ENCODE data around the gene TASP1. TPM values are rescaled to one million over a fixed set of nuclear protein-coding genes. Genes with fewer than 3 reads are reported as not detected.

The TASP1 gene
- total and polyA plus RNA-seq, 2 donors = 19.9 to 23.3 TPM

DNA sequence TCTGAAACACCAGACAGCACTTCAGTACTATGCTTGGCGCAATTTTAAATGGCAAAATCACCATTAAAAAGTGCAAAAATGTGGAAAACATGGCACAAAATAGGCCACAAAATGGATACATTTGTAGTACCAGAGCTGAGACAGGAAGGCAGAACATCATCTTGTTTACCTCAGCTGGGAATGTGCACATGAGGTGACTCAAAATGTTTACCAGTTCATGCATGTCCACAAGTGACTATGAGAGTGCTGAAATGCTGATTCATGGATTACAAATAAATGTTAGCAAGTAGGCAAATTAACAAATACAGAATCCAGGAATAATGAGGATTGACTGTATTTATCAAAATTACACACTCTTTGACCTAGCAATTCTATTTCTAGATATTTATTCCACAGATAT, 216.1 kb downstream of the TASP1 start:
- 97% methylated on average over 1 of the region's 1 CpG for WGBS
- Histone ChIP-seq H3K4me1 (ENCODE audit: control insufficient read depth in 2 of 2, insufficient read depth in 2 of 2, low read length in 2 of 2) (no peaks in the 10 kb centered on the region), H3K4me3 (ENCODE audit: low read length in 2 of 2) (no peak overlapping the region), H3K36me3 (ENCODE audit: control insufficient read depth in 2 of 2, insufficient read depth in 2 of 2, low read length in 1 of 2) (no peaks in the 10 kb centered on the region), H3K27me3 (ENCODE audit: control insufficient read depth in 2 of 2, insufficient read depth in 1 of 2, low read length in 1 of 2) (no peaks in the 10 kb centered on the region), H3K27ac (ENCODE audit: low read depth in 1 of 2, low read length in 1 of 2) (no peak overlapping the region), H3K9me3 (ENCODE audit: control insufficient read depth in 2 of 2, insufficient read depth in 1 of 2, low read length in 1 of 2) (no peaks in the 10 kb centered on the region)
- no peak for DNase-seq (ENCODE audit: low read depth in 6 of 9, low spot score in 9 of 9)

DNA sequence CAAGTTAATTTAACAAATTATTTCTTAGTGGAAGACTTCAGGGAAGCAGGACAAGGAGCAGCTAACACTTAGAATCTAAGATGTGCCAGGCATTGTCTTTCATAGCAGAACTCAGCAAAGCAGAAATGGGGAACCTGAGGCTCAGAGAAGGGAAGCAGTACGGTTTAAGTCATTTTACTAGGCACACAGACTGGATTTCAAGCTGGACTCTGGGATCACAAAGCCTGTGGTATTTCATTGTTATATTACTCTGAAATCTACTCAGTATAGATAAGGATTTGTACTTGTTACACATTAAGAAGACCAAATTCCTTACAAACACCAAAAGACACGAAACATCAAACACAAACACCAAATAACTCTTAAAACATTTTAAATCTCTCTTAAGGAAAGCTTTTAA, 218.1 kb downstream of the TASP1 start:
- H3K36me3 ChIP-seq (ENCODE audit: control insufficient read depth in 2 of 2, insufficient read depth in 2 of 2, low read length in 1 of 2) = peaks cover 6 to 9% of the 10 kb centered on the region in 2 donors
- no peak overlapping the region for H3K4me3 ChIP-seq (ENCODE audit: low read length in 2 of 2)
- H3K27ac ChIP-seq (ENCODE audit: low read depth in 1 of 2, low read length in 1 of 2) = no peak overlapping the region
- 95% methylated on average over 2 of the region's 2 CpGs for WGBS
- no peaks in the 10 kb centered on the region for H3K27me3 ChIP-seq (ENCODE audit: control insufficient read depth in 2 of 2, insufficient read depth in 1 of 2, low read length in 1 of 2)
- H3K9me3 ChIP-seq (ENCODE audit: control insufficient read depth in 2 of 2, insufficient read depth in 1 of 2, low read length in 1 of 2) = no peaks in the 10 kb centered on the region
- no peaks in the 10 kb centered on the region for H3K4me1 ChIP-seq (ENCODE audit: control insufficient read depth in 2 of 2, insufficient read depth in 2 of 2, low read length in 2 of 2)
- DNase-seq (ENCODE audit: low read depth in 6 of 9, low spot score in 9 of 9) = no peak

DNA sequence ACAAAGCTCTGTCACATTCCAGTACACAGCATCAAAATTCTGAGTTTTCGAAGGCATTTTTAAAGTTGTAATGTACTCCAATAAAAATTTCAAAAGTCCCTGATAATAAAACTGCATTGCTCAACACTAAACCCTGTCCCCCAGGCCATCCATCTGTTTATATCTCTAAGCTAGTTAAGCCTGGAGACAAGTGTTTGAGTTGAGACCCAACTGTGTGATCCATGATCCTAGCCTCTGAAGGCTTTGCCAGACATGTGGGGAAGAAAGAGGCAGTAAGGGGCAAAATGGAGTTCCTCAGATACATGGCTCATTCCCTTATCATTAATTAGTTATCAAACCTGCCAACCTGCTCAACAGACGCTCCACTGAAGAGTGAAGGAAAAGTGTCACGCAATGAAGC, 219.3 kb downstream of the TASP1 start:
- no peaks in the 10 kb centered on the region for H3K4me1 ChIP-seq (ENCODE audit: control insufficient read depth in 2 of 2, insufficient read depth in 2 of 2, low read length in 2 of 2)
- H3K9me3 ChIP-seq (ENCODE audit: control insufficient read depth in 2 of 2, insufficient read depth in 1 of 2, low read length in 1 of 2) = no peaks in the 10 kb centered on the region
- H3K27ac ChIP-seq (ENCODE audit: low read depth in 1 of 2, low read length in 1 of 2) = no peak overlapping the region
- no peak for DNase-seq (ENCODE audit: low read depth in 6 of 9, low spot score in 9 of 9)
- no peaks in the 10 kb centered on the region for H3K27me3 ChIP-seq (ENCODE audit: control insufficient read depth in 2 of 2, insufficient read depth in 1 of 2, low read length in 1 of 2)
- H3K4me3 ChIP-seq (ENCODE audit: low read length in 2 of 2) = no peak overlapping the region
- peaks cover 6 to 9% of the 10 kb centered on the region in 2 donors for H3K36me3 ChIP-seq (ENCODE audit: control insufficient read depth in 2 of 2, insufficient read depth in 2 of 2, low read length in 1 of 2)
- 98% methylated on average over 3 of the region's 3 CpGs for whole genome bisulfite sequencing

DNA sequence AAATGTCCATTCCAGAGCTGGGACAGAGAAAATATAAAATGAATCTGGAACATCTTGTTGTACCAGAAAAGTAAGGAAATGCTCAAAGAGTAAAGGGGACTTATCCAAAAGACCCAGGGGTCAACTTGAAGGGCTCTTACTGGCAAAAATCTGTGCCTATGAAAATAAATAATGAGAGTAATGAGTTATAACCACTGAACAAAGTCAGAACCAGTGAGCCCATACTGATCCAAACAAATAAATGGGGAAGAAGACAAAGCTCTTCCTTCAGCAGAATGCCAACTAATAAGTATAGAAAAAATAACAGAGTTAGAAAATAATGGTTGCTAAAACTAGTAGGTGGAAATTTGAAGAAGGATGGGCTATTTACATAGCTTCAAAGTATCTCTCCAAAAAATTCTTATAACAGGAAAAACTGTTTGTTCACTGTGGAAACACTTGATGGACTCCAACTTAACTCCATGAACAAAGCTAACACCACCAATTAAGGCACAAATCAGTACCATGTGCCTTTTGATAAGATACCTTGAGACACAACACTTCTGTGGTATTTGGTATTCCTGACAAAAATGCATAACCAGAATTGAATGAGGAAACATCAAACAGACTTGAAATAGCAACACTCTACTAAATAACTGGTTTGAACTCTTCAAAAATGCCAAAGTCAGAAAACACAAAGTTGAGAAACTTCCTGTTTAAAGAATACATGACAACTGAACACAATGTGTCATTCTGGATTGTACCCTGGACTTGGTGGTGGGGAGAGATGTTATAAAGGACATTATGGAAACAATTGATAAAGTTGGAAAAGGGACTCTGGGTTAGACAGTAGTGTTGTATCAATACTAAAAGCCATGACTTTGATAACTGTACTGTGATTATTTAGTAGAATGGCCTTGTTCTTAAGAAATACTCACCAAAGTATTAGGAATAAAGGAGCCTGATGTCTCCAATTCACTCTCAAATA, 220.2 kb downstream of the TASP1 start:
- H3K36me3 ChIP-seq (ENCODE audit: control insufficient read depth in 2 of 2, insufficient read depth in 2 of 2, low read length in 1 of 2) = peaks cover 6 to 9% of the 10 kb centered on the region in 2 donors
- no peaks in the 10 kb centered on the region for H3K4me1 ChIP-seq (ENCODE audit: control insufficient read depth in 2 of 2, insufficient read depth in 2 of 2, low read length in 2 of 2)
- H3K27ac ChIP-seq (ENCODE audit: low read depth in 1 of 2, low read length in 1 of 2) = no peak overlapping the region
- no peaks in the 10 kb centered on the region for H3K9me3 ChIP-seq (ENCODE audit: control insufficient read depth in 2 of 2, insufficient read depth in 1 of 2, low read length in 1 of 2)
- DNase-seq (ENCODE audit: low read depth in 6 of 9, low spot score in 9 of 9) = no peak
- H3K27me3 ChIP-seq (ENCODE audit: control insufficient read depth in 2 of 2, insufficient read depth in 1 of 2, low read length in 1 of 2) = no peaks in the 10 kb centered on the region
- H3K4me3 ChIP-seq (ENCODE audit: low read length in 2 of 2) = no peak overlapping the region

DNA sequence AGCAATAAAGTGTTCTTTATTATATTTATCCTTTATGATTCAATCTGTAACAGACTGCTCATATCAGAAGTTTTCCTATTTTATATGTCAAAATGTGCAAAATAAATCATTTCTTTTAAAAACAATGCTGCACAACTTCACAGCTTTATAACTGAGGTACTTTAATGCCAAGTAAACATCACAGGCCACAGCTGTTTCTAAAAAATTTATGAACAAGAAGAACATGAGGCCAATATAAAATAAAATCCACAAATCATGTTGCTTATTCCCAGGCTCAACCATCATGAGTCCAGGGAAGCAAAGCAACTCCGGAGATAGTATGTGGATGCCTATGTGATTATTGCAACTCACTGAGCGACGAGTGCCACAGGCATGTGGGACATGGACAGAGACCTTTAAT, 222.2 kb downstream of the TASP1 start:
- Histone ChIP-seq H3K4me3 (ENCODE audit: low read length in 2 of 2) (no peak overlapping the region), H3K27ac (ENCODE audit: low read depth in 1 of 2, low read length in 1 of 2) (no peak overlapping the region), H3K36me3 (ENCODE audit: control insufficient read depth in 2 of 2, insufficient read depth in 2 of 2, low read length in 1 of 2) (peaks cover 6 to 9% of the 10 kb centered on the region in 2 donors), H3K27me3 (ENCODE audit: control insufficient read depth in 2 of 2, insufficient read depth in 1 of 2, low read length in 1 of 2) (no peaks in the 10 kb centered on the region), H3K9me3 (ENCODE audit: control insufficient read depth in 2 of 2, insufficient read depth in 1 of 2, low read length in 1 of 2) (no peaks in the 10 kb centered on the region), H3K4me1 (ENCODE audit: control insufficient read depth in 2 of 2, insufficient read depth in 2 of 2, low read length in 2 of 2) (no peaks in the 10 kb centered on the region)
- 98% methylated on average over 3 of the region's 3 CpGs for WGBS
- no peak for DNase-seq (ENCODE audit: low read depth in 6 of 9, low spot score in 9 of 9)

DNA sequence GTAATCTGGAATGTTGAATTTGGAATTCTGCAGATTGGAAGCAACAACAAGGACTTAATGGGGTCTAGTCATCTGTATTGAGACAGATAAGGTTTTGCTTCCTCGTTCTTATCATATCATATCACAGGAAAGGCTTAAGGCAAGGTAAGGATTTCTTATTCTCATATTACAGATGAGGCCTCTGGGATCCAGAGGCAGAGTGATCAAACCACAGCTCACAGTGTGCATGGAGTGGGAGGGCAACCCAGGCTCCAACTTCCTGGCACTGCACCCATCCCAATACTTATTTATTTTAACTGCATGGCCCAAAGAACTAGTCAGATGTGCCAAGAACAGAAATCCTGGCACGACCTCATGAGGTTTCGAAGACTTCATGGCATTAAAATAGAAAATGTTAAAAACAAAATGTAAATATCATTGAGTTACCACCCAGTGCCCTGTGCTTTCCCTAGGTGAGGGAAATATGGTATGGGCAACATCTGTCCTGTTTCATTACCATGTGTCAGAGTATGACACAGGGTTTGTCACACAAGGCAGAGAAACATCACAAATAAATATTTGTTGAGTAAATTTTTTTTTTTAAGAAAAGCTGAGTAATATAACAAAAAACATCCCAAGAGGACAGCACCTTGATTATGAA, 225.8 kb downstream of the TASP1 start:
- H3K9me3 ChIP-seq (ENCODE audit: control insufficient read depth in 2 of 2, insufficient read depth in 1 of 2, low read length in 1 of 2) = no peaks in the 10 kb centered on the region
- H3K27ac ChIP-seq (ENCODE audit: low read depth in 1 of 2, low read length in 1 of 2) = no peak overlapping the region
- no peak for DNase-seq (ENCODE audit: low read depth in 6 of 9, low spot score in 9 of 9)
- H3K27me3 ChIP-seq (ENCODE audit: control insufficient read depth in 2 of 2, insufficient read depth in 1 of 2, low read length in 1 of 2) = no peaks in the 10 kb centered on the region
- peaks cover 6 to 9% of the 10 kb centered on the region in 2 donors for H3K36me3 ChIP-seq (ENCODE audit: control insufficient read depth in 2 of 2, insufficient read depth in 2 of 2, low read length in 1 of 2)
- WGBS = 94% methylated on average over 3 of the region's 3 CpGs
- no peaks in the 10 kb centered on the region for H3K4me1 ChIP-seq (ENCODE audit: control insufficient read depth in 2 of 2, insufficient read depth in 2 of 2, low read length in 2 of 2)
- H3K4me3 ChIP-seq (ENCODE audit: low read length in 2 of 2) = no peak overlapping the region

DNA sequence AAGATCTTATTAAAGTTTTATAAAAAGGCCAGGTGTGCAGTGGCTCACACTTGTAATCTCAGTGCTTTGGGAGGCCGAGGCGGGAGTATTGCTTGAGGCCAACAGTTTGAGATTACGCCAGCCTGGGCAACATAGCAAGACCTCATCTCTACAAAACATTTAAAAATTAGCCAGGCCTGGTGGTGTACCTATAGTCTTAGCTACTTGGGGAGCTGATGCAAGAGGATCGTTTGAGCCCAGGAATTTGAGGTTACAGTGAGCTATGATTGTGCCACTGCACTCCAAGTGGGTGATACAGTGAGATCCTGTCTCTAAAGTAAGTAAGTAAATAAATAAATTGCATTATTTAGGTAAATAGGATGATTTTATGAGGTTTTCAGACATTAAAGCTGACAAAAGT, 234.4 kb downstream of the TASP1 start:
- H3K27me3 ChIP-seq (ENCODE audit: control insufficient read depth in 2 of 2, insufficient read depth in 1 of 2, low read length in 1 of 2) = no peaks in the 10 kb centered on the region
- H3K4me3 ChIP-seq (ENCODE audit: low read length in 2 of 2) = no peak overlapping the region

DNA sequence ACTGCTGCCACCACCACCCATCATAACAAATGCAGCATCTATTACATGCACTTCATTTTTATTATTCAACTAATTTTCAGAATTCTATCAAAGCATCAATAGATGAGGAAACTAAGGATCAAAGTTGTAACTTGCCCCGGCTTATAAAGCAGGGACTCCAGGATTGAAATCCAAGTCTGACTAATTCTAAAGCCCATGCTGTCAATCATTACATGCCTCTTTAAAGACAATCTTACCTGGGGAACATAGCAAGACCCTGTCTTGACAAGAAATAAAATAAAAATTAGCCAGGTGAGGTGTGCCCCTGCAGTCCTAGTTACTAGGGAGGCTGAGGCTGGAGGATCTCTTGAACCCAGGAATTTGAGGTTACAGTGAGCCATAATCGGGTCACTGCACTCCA, 235.3 kb downstream of the TASP1 start:
- no peaks in the 10 kb centered on the region for H3K36me3 ChIP-seq (ENCODE audit: control insufficient read depth in 2 of 2, insufficient read depth in 2 of 2, low read length in 1 of 2)
- no peaks in the 10 kb centered on the region for H3K9me3 ChIP-seq (ENCODE audit: control insufficient read depth in 2 of 2, insufficient read depth in 1 of 2, low read length in 1 of 2)
- WGBS = 69% methylated on average over 2 of the region's 2 CpGs
- no peak overlapping the region for H3K4me3 ChIP-seq (ENCODE audit: low read length in 2 of 2)
- no peaks in the 10 kb centered on the region for H3K4me1 ChIP-seq (ENCODE audit: control insufficient read depth in 2 of 2, insufficient read depth in 2 of 2, low read length in 2 of 2)
- H3K27me3 ChIP-seq (ENCODE audit: control insufficient read depth in 2 of 2, insufficient read depth in 1 of 2, low read length in 1 of 2) = no peaks in the 10 kb centered on the region
- no peak for DNase-seq (ENCODE audit: low read depth in 6 of 9, low spot score in 9 of 9)
- no peak overlapping the region for H3K27ac ChIP-seq (ENCODE audit: low read depth in 1 of 2, low read length in 1 of 2)

More for the DNA sequence above, 234.4 kb downstream of the TASP1 start:
- no peaks in the 10 kb centered on the region for H3K4me1 ChIP-seq (ENCODE audit: control insufficient read depth in 2 of 2, insufficient read depth in 2 of 2, low read length in 2 of 2)
- H3K27ac ChIP-seq (ENCODE audit: low read depth in 1 of 2, low read length in 1 of 2) = no peak overlapping the region
- no peak for DNase-seq (ENCODE audit: low read depth in 6 of 9, low spot score in 9 of 9)
- H3K36me3 ChIP-seq (ENCODE audit: control insufficient read depth in 2 of 2, insufficient read depth in 2 of 2, low read length in 1 of 2) = no peaks in the 10 kb centered on the region
- no peaks in the 10 kb centered on the region for H3K9me3 ChIP-seq (ENCODE audit: control insufficient read depth in 2 of 2, insufficient read depth in 1 of 2, low read length in 1 of 2)
- WGBS = 88% methylated on average over 4 of the region's 4 CpGs

DNA sequence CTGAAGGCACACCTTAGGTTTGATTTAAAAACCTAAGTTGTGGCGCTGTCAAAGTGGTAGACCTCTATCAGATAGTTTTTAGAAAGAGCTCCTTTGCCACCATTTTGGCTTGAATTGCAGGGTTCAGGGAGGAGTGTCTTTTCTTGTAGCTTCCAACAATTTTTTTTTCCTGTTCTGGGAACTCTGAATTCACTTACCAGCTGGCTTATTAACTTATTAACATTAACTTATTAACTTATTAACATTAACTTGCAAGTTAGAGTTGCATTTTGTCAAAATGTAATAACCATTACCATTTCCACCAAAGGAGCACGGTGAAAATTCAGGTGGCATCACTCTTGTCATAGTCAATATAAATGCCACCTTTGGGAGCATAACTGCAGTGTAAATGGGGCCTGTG, 235.7 kb downstream of the TASP1 start:
- H3K27me3 ChIP-seq (ENCODE audit: control insufficient read depth in 2 of 2, insufficient read depth in 1 of 2, low read length in 1 of 2) = no peaks in the 10 kb centered on the region
- H3K4me3 ChIP-seq (ENCODE audit: low read length in 2 of 2) = no peak overlapping the region
- 98% methylated on average over 2 of the region's 2 CpGs for WGBS
- H3K36me3 ChIP-seq (ENCODE audit: control insufficient read depth in 2 of 2, insufficient read depth in 2 of 2, low read length in 1 of 2) = no peaks in the 10 kb centered on the region
- H3K4me1 ChIP-seq (ENCODE audit: control insufficient read depth in 2 of 2, insufficient read depth in 2 of 2, low read length in 2 of 2) = no peaks in the 10 kb centered on the region
- no peak overlapping the region for H3K27ac ChIP-seq (ENCODE audit: low read depth in 1 of 2, low read length in 1 of 2)
- no peaks in the 10 kb centered on the region for H3K9me3 ChIP-seq (ENCODE audit: control insufficient read depth in 2 of 2, insufficient read depth in 1 of 2, low read length in 1 of 2)
- DNase-seq (ENCODE audit: low read depth in 6 of 9, low spot score in 9 of 9) = no peak

Data from thymus (tissue), 11 donors.